ENCODE measurements around the gene MARCHF6.
"Not testable (repeated sequence)": the region's sequence is repeated elsewhere in the genome, so short reads cannot be mapped to it uniquely, and the experiment has no call there.

Gene MARCHF6

GRCh38 chr5:10376544-10376943 is 23.0 kb downstream of the MARCHF6 start:
- DNase-seq (ENCODE audit: low read depth): no peak

- no peak for DNase-seq (ENCODE audit: low read depth)
Measured at GRCh38 chr5:10377081-10377480, 23.6 kb downstream of the MARCHF6 start.

GRCh38 chr5:10381803-10382202 is 28.3 kb downstream of the MARCHF6 start:
- no peak for DNase-seq (ENCODE audit: low read depth)

- no peak for DNase-seq (ENCODE audit: low read depth)
Measured at GRCh38 chr5:10384483-10384882, 31.0 kb downstream of the MARCHF6 start.

GRCh38 chr5:10387690-10388089 is 34.2 kb downstream of the MARCHF6 start:
- DNase-seq (ENCODE audit: low read depth): no peak

GRCh38 chr5:10391130-10391529 is 37.6 kb downstream of the MARCHF6 start:
- DNase-seq (ENCODE audit: low read depth): no peak

- DNase-seq (ENCODE audit: low read depth): not testable (repeated sequence)
Measured at GRCh38 chr5:10392567-10393328, 39.3 kb downstream of the MARCHF6 start.

DNA sequence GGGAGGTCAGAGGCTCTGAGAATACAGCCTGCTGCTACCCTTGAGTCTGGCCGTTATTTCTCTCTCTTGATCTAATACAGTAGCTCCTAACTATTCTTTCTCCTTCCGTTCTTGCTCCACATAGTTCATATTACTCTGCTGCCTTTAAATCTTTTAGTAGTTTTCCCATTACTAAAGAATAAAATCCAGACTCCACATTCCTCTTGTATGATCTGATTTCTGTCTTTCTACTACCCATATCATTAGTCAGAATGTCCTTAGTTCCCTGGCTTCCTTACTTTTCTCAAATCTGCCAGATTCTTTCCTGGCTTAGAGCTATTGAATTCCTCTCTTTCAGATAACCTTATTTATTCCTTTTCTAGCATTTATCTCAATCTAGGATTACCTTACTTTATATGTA is 40.0 kb downstream of the MARCHF6 start:
- no peak for DNase-seq (ENCODE audit: low read depth)

GRCh38 chr5:10396552-10396951 is 43.1 kb downstream of the MARCHF6 start:
- DNase-seq (ENCODE audit: low read depth): no peak

DNA sequence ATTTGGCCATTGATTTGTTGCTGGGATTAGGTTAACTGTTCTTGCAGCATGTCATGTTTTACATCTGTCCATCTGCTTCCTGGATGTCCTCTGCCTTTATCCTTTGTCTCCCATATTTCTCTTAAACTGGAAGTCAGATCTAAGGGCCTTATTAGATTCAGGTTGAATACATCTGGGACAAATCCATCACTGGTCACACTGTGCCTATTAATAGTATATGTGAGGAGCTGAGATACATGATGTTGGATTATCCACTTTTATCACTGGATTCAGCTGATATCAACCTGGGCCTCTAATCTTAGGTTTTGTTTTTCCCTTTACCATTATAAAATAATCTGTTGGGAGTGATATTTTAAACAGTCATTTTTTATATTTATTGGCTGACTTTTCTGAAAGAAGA is 46.3 kb downstream of the MARCHF6 start:
- DNase-seq (ENCODE audit: low read depth): no peak

DNA sequence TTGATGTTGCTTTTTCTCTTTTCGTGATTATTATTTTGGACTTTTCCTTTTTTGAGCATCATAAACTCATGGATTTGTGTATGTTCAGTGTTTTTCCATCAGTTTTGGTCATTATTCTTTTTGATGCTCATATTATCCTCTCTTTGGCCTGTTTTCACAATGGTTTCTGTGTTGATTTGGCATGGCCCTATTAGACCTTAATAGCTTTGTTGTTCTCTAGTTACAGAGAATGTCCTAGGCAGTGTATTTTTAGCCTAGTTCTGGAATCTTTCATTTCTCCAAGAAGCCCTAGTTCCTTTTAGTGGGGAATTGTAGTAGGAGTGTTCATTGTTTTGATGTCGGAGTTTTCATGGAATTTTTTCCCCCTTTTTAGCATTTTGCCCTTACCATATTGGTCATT is 46.9 kb downstream of the MARCHF6 start:
- no peak for DNase-seq (ENCODE audit: low read depth)

DNA sequence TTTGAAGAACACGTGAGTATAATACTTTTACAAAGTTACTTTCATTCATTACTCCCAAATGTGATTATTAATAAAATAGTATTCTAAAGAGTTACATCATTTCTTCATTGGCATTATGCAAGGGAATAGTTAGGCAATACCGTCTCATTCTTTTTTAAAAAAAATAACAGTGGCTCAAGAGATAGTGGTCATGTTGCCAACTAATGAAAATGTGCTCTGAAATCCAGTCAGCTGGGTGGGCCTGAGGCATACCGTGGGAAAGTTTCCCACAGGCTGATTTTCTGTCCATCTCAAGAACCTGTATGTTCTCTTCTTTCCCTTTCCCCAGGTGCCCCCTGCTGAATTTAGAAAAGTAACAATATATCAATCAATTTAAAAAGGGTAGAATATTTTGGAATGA is 47.3 kb downstream of the MARCHF6 start:
- DNase-seq (ENCODE audit: low read depth): no peak

DNA sequence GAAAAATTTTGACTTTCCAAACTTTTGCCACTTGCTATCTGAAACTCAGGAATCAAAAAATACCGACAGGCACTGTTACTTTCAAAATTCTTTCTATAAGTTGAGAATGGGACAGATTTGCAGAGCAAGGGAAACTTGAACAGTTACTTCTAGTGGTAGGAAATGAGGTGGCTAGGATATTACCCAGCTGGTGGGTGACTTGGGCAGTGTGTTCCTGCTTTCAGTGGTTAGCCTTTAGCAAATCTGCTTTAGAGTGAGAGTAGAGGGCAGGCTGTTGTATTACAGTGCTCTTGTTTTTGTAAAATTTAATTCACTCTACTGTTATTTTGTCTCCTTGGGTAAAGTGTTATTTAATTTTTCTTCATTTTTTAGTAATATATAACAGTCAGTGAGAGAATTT is 48.0 kb downstream of the MARCHF6 start:
- no peak for DNase-seq (ENCODE audit: low read depth)
